ENCODE measurements around the gene CLK4. TPM values are rescaled to one million over a fixed set of nuclear protein-coding genes. Genes with fewer than 3 reads are reported as not detected.

The CLK4 gene
- total RNA-seq, 1 experiment from 2014 or later = 29.3 TPM

DNA sequence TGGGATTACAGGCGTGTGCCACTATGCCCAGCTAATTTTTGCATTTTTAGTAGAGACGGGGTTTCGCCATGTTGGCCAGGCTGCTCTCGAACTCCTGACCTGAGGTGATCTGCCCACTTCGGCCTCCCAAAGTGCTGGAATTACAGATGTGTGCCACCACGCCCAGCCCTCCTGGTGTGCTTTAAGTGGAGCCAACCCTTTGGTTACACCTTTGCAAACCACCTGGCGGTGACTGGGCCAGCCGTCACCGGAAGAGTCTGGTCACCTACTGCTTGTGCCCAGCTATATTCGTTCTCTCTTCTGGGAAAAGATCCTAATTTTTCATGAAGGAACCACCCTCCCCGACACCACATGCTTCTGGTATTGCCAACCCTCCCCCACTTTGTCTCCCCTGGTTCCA, 72.5 kb downstream of the CLK4 start:
- Mint-ChIP-seq H3K4me1 (ENCODE audit: low read depth, unreplicated experiment) (no peaks in the 10 kb centered on the region), H3K36me3 (ENCODE audit: insufficient read depth, unreplicated experiment) (no peaks in the 10 kb centered on the region), H3K27me3 (ENCODE audit: unreplicated experiment) (no peaks in the 10 kb centered on the region), H3K9me3 (ENCODE audit: low read depth, unreplicated experiment) (peaks cover 12% of the 10 kb centered on the region), H3K4me3 (ENCODE audit: low read depth, unreplicated experiment) (no peak overlapping the region), H3K27ac (ENCODE audit: unreplicated experiment) (no peak overlapping the region)
- TF ChIP-seq CTCF (IDR thresholded peaks at IDR 0.05; ENCODE audit: unreplicated experiment) = no peak
- intact Hi-C loops (cut with micrococcal nuclease; ENCODE audit: unreplicated experiment) = no loop called here
- CTCF ChIA-PET = no interaction called here
- no peak for DNase-seq
- no TSS peak for BruUV-seq (replicated peaks)

GRCh38 chr5:178553517-178553916, 73.3 kb downstream of the CLK4 start:
- no peaks in the 10 kb centered on the region for H3K36me3 Mint-ChIP-seq (ENCODE audit: insufficient read depth, unreplicated experiment)
- H3K4me1 Mint-ChIP-seq (ENCODE audit: low read depth, unreplicated experiment) = no peaks in the 10 kb centered on the region
- no peak for TF ChIP-seq CTCF (IDR thresholded peaks at IDR 0.05; ENCODE audit: unreplicated experiment)
- no peak for DNase-seq
- no peak overlapping the region for H3K27ac Mint-ChIP-seq (ENCODE audit: unreplicated experiment)
- H3K9me3 Mint-ChIP-seq (ENCODE audit: low read depth, unreplicated experiment) = peaks cover 9% of the 10 kb centered on the region
- CTCF ChIA-PET = no interaction called here
- H3K27me3 Mint-ChIP-seq (ENCODE audit: unreplicated experiment) = no peaks in the 10 kb centered on the region
- intact Hi-C loops (cut with micrococcal nuclease; ENCODE audit: unreplicated experiment) = no loop called here
- no TSS peak for BruUV-seq (replicated peaks)
- H3K4me3 Mint-ChIP-seq (ENCODE audit: low read depth, unreplicated experiment) = no peak overlapping the region

Other genes with a start within 250 kb of the CLK4 start
- gene COL23A1, start 36.7 kb downstream of the CLK4 start, total RNA-seq (2022) = not detected in 2 replicates
- gene ZNF354A, start 103.6 kb upstream of the CLK4 start, total RNA-seq (2022) = 8.0 and 10.7 TPM in 2 replicates
- gene ZNF354B, start 232.9 kb upstream of the CLK4 start, total RNA-seq (2022) = 17.3 and 19.2 TPM in 2 replicates